NCI-H510A treated with DMSO at 0.1 percent for 48 hours (cell line): ENCODE measurements around the gene GNAI1.
"Not testable (repeated sequence)": the region's sequence is repeated elsewhere in the genome, so short reads cannot be mapped to it uniquely, and the experiment has no call there.

Experiments used
- DNase-seq: peaks from one replicate; lab custom pipeline; 2025; lab: John Stamatoyannopoulos, UW

Gene GNAI1

GRCh38 chr7:80132594-80132993 lies 2.0 kb upstream of the GNAI1 start:
- no peak for DNase-seq

GRCh38 chr7:80133361-80134114 lies 1.1 kb upstream of the GNAI1 start:
- peak; percentile 4 for DNase-seq

- peak; percentile 9 for DNase-seq
These were observed 506 bp upstream of the GNAI1 start for GRCh38 chr7:80134115-80134535.

- DNase-seq = peak; percentile 8
These were observed 876 bp downstream of the GNAI1 start for GRCh38 chr7:80135309-80136104.

GRCh38 chr7:80136261-80137055 lies 1.8 kb downstream of the GNAI1 start:
- DNase-seq = no peak

GRCh38 chr7:80137410-80137809 lies 2.8 kb downstream of the GNAI1 start:
- DNase-seq = no peak

- no peak for DNase-seq
These were observed 4.6 kb downstream of the GNAI1 start for GRCh38 chr7:80139236-80139635.

- no peak for DNase-seq
These were observed 5.8 kb downstream of the GNAI1 start for GRCh38 chr7:80140388-80140787.

- DNase-seq = no peak
These were observed 6.7 kb downstream of the GNAI1 start for GRCh38 chr7:80141376-80141775.

GRCh38 chr7:80142853-80143580 lies 8.4 kb downstream of the GNAI1 start:
- DNase-seq = no peak

GRCh38 chr7:80145780-80146422 lies 11.3 kb downstream of the GNAI1 start:
- DNase-seq = no peak

GRCh38 chr7:80146545-80147182 lies 12.0 kb downstream of the GNAI1 start:
- DNase-seq = no peak

GRCh38 chr7:80147543-80148391 lies 13.1 kb downstream of the GNAI1 start:
- DNase-seq = no peak

- DNase-seq = no peak
These were observed 16.1 kb downstream of the GNAI1 start for GRCh38 chr7:80150611-80151273.

- DNase-seq = no peak
These were observed 16.6 kb downstream of the GNAI1 start for GRCh38 chr7:80151274-80151665.

GRCh38 chr7:80153446-80153845 lies 18.8 kb downstream of the GNAI1 start:
- DNase-seq = no peak

- no peak for DNase-seq
These were observed 20.2 kb downstream of the GNAI1 start for GRCh38 chr7:80154656-80155333.

- DNase-seq = no peak
These were observed 20.7 kb downstream of the GNAI1 start for GRCh38 chr7:80155374-80155773.

GRCh38 chr7:80157770-80158169 lies 23.1 kb downstream of the GNAI1 start:
- DNase-seq = not testable (repeated sequence)
